Osteoblast (primary cell): Measurements from ENCODE around the gene TMA16. TPM values are rescaled to one million over a fixed set of nuclear protein-coding genes. Genes with fewer than 3 reads are reported as not detected.

ENCODE experiments used
- DNase-seq: peaks from one replicate; pipeline ENCODE4 v3.0.0; 2011; ENCODE audit warnings: low spot score, mixed read lengths; ENCODE audit not compliant: insufficient read length; ENCODE audit errors: missing footprints
- H2AFZ ChIP-seq: 2 replicates; pipeline ENCODE4 v1.6.0; 2011; ENCODE audit warnings: mild to moderate bottlenecking, low read length
- H3K27ac ChIP-seq: 2 replicates; pipeline ENCODE4 v1.5.1; 2011; ENCODE audit warnings: mild to moderate bottlenecking, low read depth, low read length, moderate library complexity
- H3K27me3 ChIP-seq: 2 replicates; pipeline ENCODE4 v1.6.0; 2012; ENCODE audit warnings: mild to moderate bottlenecking, control low read depth, inconsistent platforms, low read length, moderate library complexity; ENCODE audit not compliant: insufficient read depth
- H3K36me3 ChIP-seq: 2 replicates; pipeline ENCODE4 v1.5.1; 2011; ENCODE audit warnings: mild to moderate bottlenecking, low read length, control low read depth, moderate library complexity; ENCODE audit not compliant: insufficient read depth
- H3K4me1 ChIP-seq: 2 replicates; pipeline ENCODE4 v1.5.1; 2011; ENCODE audit warnings: mild to moderate bottlenecking, low read length, control low read depth, moderate library complexity; ENCODE audit not compliant: insufficient read depth
- H3K4me2 ChIP-seq: 2 replicates; pipeline ENCODE4 v1.6.0; 2011; ENCODE audit warnings: mild to moderate bottlenecking, low read length; ENCODE audit not compliant: insufficient read depth
- H3K4me3 ChIP-seq: fragments of 200-600 bp; sonication (generic); 3 replicates; pipeline ENCODE4 v1.5.1; 2012; ENCODE audit warnings: mild to moderate bottlenecking, low read length, inconsistent platforms; ENCODE audit not compliant: insufficient read depth
- H3K79me2 ChIP-seq: 2 replicates; pipeline ENCODE4 v1.6.0; 2012; ENCODE audit warnings: mild to moderate bottlenecking, low read length, control low read depth, inconsistent platforms; ENCODE audit not compliant: insufficient read depth
- H3K9me3 ChIP-seq: 2 replicates; pipeline ENCODE4 v1.5.1; 2011; ENCODE audit warnings: low read depth, low read length, control low read depth
- H4K20me1 ChIP-seq: 2 replicates; pipeline ENCODE4 v1.6.0; 2012; ENCODE audit warnings: mild to moderate bottlenecking, low read length, control low read depth; ENCODE audit not compliant: insufficient read depth
- CTCF ChIP-seq: IDR thresholded peaks from 2 replicates; pipeline ENCODE4 v1.5.1; 2011; ENCODE audit warnings: mild to moderate bottlenecking, low read depth, low read length, moderate library complexity; ENCODE audit errors: extremely low read depth
- total RNA-seq: library from RNA; depleted of rRNA; stranded (reverse); fragments of >200 nt; gene quantifications from 2 replicates; pipeline ENCODE4 v1.2.3, GENCODE V29; 2012

TMA16 gene
- total RNA-seq, 1 donor = 22.8 TPM

GRCh38 chr4:163492951-163493504 is 1.5 kb upstream of the TMA16 start:
- TF ChIP-seq CTCF = no peak
- DNase-seq = no peak
- H3K27me3 ChIP-seq = no peaks in the 10 kb centered on the region
- peaks cover 4% of the 10 kb centered on the region for H4K20me1 ChIP-seq
- peaks cover 35% of the 10 kb centered on the region for H3K79me2 ChIP-seq
- H3K4me3 ChIP-seq = no peak overlapping the region
- H2AFZ ChIP-seq = no peak overlapping the region
- no peaks in the 10 kb centered on the region for H3K9me3 ChIP-seq
- H3K4me2 ChIP-seq = no peak overlapping the region
- H3K36me3 ChIP-seq = no peaks in the 10 kb centered on the region
- H3K4me1 ChIP-seq = peaks cover 7% of the 10 kb centered on the region
- no peak overlapping the region for H3K27ac ChIP-seq

GRCh38 chr4:163493643-163494359 is 689 bp upstream of the TMA16 start:
- peaks cover 4% of the 10 kb centered on the region for H4K20me1 ChIP-seq
- peak overlapping the region; percentile 77 for H3K27ac ChIP-seq
- H3K36me3 ChIP-seq = no peaks in the 10 kb centered on the region
- H3K4me1 ChIP-seq = peaks cover 7% of the 10 kb centered on the region
- TF ChIP-seq CTCF = no peak
- no peaks in the 10 kb centered on the region for H3K9me3 ChIP-seq
- H3K27me3 ChIP-seq = no peaks in the 10 kb centered on the region
- H3K4me3 ChIP-seq = peak overlapping the region; percentile 86
- DNase-seq = no peak
- peaks cover 38% of the 10 kb centered on the region for H3K79me2 ChIP-seq
- H2AFZ ChIP-seq = peak overlapping the region; percentile 93
- peak overlapping the region; percentile 81 for H3K4me2 ChIP-seq

- H2AFZ ChIP-seq = no peak overlapping the region
- H3K4me1 ChIP-seq = peaks cover 7% of the 10 kb centered on the region
- H3K27me3 ChIP-seq = no peaks in the 10 kb centered on the region
- peak; percentile 11 for DNase-seq
- H4K20me1 ChIP-seq = peaks cover 4% of the 10 kb centered on the region
- no peaks in the 10 kb centered on the region for H3K9me3 ChIP-seq
- no peak overlapping the region for H3K27ac ChIP-seq
- peaks cover 58% of the 10 kb centered on the region for H3K79me2 ChIP-seq
- no peak for TF ChIP-seq CTCF
- peak overlapping the region; percentile 86 for H3K4me3 ChIP-seq
- H3K4me2 ChIP-seq = peak overlapping the region; percentile 81
- no peaks in the 10 kb centered on the region for H3K36me3 ChIP-seq
These were observed 1.4 kb downstream of the TMA16 start for GRCh38 chr4:163495900-163496299.

GRCh38 chr4:163500586-163500985 is 6.1 kb downstream of the TMA16 start:
- Histone ChIP-seq H3K27ac (no peak overlapping the region), H3K27me3 (no peaks in the 10 kb centered on the region), H3K9me3 (no peaks in the 10 kb centered on the region), H3K4me2 (no peak overlapping the region), H4K20me1 (peaks cover 17% of the 10 kb centered on the region), H3K4me3 (no peak overlapping the region), H3K4me1 (peaks cover 10% of the 10 kb centered on the region), H2AFZ (no peak overlapping the region), H3K36me3 (no peaks in the 10 kb centered on the region), H3K79me2 (peaks cover 94% of the 10 kb centered on the region)
- no peak for TF ChIP-seq CTCF
- DNase-seq = no peak
